Activated T-helper 17 cell treated with anti-CD3 and anti-CD28 coated beads, Interleukin-2, amount 50 U/mL, for 72 hours (primary cell): ENCODE measurements around the gene P2RX4. TPM values are rescaled to one million over a fixed set of nuclear protein-coding genes. Genes with fewer than 3 reads are reported as not detected.
"Not testable (repeated sequence)": the region's sequence is repeated elsewhere in the genome, so short reads cannot be mapped to it uniquely, and the experiment has no call there.

ENCODE experiments used
- ATAC-seq: fragments of 150-1000 bp; cut with Tn5 transposase; replicated peaks from 2 replicates; pipeline ENCODE4 v1.10.0; 2021; ENCODE audit warnings: mild to moderate bottlenecking, moderate library complexity
- H3K27ac Mint-ChIP-seq: one replicate; pipeline ENCODE4 v1.8.0; 2022; ENCODE audit warnings: mixed read lengths
- H3K27me3 Mint-ChIP-seq: one replicate; pipeline ENCODE4 v1.8.0; 2022; ENCODE audit warnings: mixed read lengths
- H3K36me3 Mint-ChIP-seq: one replicate; pipeline ENCODE4 v1.8.0; 2022; ENCODE audit warnings: low read depth, mild to moderate bottlenecking, mixed read lengths
- H3K4me1 Mint-ChIP-seq: one replicate; pipeline ENCODE4 v1.8.0; 2022; ENCODE audit warnings: mixed read lengths
- H3K4me3 Mint-ChIP-seq: one replicate; pipeline ENCODE4 v1.8.0; 2022; ENCODE audit warnings: mild to moderate bottlenecking, mixed read lengths
- H3K9me3 Mint-ChIP-seq: one replicate; pipeline ENCODE4 v1.8.0; 2022; ENCODE audit warnings: mixed read lengths
- total RNA-seq, 2 donors: library from RNA; stranded (reverse); gene quantifications; one replicate each; pipeline ENCODE4 v1.2.3, GENCODE V29; 2022

Gene P2RX4
- total RNA-seq, 2 donors from 2014 or later, result 31.6 to 45.3 TPM

DNA sequence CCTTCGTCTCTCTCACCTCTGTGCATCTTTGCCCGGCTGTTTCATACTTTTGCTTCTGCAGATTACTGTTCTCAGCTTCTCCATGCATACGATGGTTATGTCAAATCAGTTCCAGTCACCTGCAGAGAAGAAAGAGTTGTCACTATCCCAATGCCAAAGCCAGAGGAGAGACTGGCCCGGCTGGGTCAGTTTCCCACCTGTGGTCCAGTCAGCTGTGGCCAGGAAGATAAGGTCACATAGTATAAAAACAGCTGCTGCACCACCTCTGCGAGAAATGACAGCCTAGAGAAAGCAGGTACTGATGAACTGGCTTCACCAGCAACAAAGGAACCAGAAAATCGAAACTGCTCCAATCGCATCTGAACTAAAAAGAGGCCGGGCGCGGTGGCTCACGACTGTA is 6.4 kb upstream of the P2RX4 start:
- Mint-ChIP-seq H3K27ac (peak overlapping the region; percentile 0), H3K27me3 (no peaks in the 10 kb centered on the region), H3K4me3 (no peak overlapping the region), H3K36me3 (no peaks in the 10 kb centered on the region), H3K9me3 (no peaks in the 10 kb centered on the region), H3K4me1 (peaks cover 8% of the 10 kb centered on the region)
- no peak for ATAC-seq

DNA sequence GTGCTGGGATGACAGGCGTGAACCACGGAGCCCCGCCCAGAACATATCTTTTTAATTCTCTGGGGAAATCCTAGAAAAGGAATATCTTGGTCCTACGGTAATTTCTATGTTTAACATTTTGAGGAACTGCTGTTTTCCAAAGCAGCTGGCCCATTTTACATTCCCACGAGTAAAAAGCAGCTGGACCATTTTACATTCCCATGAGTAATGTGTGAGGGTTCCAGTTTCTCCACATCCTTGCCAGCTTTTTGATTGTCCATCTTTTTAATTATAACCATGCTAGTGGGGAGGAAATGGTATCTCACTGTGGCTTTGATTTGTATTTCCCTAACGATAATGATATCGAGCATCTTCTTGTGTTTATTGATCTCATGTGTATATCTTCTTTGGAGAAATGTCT is 4.4 kb upstream of the P2RX4 start:
- H3K27ac Mint-ChIP-seq, result no peak overlapping the region
- H3K27me3 Mint-ChIP-seq, result no peaks in the 10 kb centered on the region
- no peaks in the 10 kb centered on the region for H3K9me3 Mint-ChIP-seq
- peaks cover 8% of the 10 kb centered on the region for H3K4me1 Mint-ChIP-seq
- no peak overlapping the region for H3K4me3 Mint-ChIP-seq
- peaks cover under 1% of the 10 kb centered on the region for H3K36me3 Mint-ChIP-seq
- no peak for ATAC-seq

DNA sequence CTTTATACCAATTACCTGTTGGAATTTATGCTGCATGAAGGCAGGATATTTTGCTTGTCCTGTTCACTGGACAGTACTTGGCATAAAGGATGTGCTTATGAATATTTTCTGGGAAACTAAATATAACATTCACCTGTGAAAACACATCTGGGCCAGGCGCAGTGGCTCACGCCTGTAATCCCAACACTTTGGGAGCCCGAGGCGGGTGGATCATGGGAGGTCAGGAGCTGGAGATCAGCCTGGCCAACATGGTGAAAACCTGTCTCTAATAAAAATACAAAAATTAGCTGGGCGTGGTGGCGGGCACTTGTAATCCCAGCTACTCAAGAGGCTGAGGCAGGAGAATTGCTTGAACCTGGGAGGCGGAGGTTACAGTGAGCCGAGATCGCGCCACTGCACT is 1.4 kb upstream of the P2RX4 start:
- ATAC-seq, H3K27ac Mint-ChIP-seq, H3K4me1 Mint-ChIP-seq, H3K9me3 Mint-ChIP-seq, H3K27me3 Mint-ChIP-seq: not testable (repeated sequence)
- Mint-ChIP-seq H3K36me3 (peaks cover 29% of the 10 kb centered on the region), H3K4me3 (peak overlapping the region; percentile 90)

DNA sequence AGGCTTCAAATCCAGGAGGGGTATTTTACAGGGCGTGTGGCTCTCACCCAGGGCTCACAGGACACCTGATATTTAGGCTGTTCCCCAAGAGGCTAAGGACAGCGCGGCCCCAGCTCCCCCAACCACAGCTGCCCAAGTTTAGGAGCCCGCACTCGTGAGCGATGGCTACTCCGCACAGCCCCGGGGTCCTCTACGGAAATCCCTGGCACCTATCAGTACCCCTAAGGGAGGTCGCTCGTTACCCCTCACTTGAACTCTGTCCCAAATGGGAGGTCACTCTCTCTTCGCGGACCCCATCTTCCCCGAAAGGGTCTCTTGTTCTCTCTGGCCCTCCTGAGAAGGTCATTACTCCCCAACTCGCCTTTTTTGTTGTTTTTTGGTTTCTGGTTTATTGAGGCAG is 708 bp upstream of the P2RX4 start:
- H3K9me3 Mint-ChIP-seq, result no peaks in the 10 kb centered on the region
- no peak for ATAC-seq
- no peaks in the 10 kb centered on the region for H3K27me3 Mint-ChIP-seq
- peaks cover 35% of the 10 kb centered on the region for H3K36me3 Mint-ChIP-seq
- H3K4me3 Mint-ChIP-seq, result peak overlapping the region; percentile 90
- peaks cover 8% of the 10 kb centered on the region for H3K4me1 Mint-ChIP-seq
- H3K27ac Mint-ChIP-seq, result peak overlapping the region; percentile 48

DNA sequence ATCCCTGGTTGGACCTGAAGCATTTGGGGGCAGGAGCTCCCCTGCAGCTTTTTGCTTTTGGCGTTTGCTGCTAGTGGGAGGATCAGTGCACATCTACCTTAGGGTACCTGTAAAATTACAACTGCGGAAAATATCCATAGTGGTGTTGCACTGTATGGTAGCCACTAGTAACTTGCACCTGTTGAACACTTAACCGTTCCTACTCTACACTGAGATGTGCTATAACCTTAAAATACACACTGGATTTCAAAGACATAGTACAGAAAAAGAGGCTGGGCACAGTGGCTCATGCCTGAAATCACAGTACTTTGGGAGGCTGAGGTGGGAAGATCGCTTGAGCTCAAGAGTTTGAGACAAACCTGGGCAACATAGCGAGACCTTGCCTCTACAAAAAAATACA is 2.9 kb downstream of the P2RX4 start:
- Mint-ChIP-seq H3K27ac (no peak overlapping the region), H3K36me3 (peaks cover 70% of the 10 kb centered on the region), H3K4me3 (peak overlapping the region; percentile 55), H3K4me1 (peaks cover 9% of the 10 kb centered on the region), H3K27me3 (no peaks in the 10 kb centered on the region), H3K9me3 (no peaks in the 10 kb centered on the region)
- no peak for ATAC-seq

DNA sequence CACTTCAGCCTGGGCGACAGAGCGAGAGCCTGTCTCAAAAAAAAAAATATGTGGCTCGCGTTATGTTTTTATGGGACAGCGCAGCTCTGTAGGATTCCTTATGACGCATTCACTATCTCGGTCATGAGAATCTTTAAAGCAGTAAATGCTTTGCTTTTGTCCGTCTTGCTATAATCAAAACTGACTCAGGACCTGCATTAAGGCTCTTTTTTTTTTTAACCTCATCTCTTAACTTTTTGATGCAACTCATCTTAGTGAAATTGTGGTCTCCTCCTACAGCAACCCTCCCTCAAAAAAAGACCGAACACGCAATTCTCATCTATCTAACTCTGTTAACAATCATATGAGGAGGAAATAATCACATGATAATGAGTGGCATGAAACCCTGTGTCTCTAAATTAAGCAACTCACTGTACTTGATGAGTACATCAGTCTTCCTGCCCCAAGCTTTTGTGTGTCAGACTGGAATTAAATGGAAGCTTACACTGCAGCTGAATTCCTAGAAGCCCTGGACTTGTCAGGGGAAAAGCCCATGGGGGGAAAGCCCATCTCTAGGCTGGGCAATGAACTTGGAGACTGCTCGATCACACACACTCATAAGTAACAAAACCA is 4.3 kb downstream of the P2RX4 start:
- ATAC-seq, result peak; percentile 66
- Mint-ChIP-seq H3K27me3 (no peaks in the 10 kb centered on the region), H3K4me3 (peak overlapping the region; percentile 55), H3K4me1 (peaks cover 9% of the 10 kb centered on the region), H3K36me3 (peaks cover 84% of the 10 kb centered on the region), H3K9me3 (no peaks in the 10 kb centered on the region), H3K27ac (peak overlapping the region; percentile 73)

DNA sequence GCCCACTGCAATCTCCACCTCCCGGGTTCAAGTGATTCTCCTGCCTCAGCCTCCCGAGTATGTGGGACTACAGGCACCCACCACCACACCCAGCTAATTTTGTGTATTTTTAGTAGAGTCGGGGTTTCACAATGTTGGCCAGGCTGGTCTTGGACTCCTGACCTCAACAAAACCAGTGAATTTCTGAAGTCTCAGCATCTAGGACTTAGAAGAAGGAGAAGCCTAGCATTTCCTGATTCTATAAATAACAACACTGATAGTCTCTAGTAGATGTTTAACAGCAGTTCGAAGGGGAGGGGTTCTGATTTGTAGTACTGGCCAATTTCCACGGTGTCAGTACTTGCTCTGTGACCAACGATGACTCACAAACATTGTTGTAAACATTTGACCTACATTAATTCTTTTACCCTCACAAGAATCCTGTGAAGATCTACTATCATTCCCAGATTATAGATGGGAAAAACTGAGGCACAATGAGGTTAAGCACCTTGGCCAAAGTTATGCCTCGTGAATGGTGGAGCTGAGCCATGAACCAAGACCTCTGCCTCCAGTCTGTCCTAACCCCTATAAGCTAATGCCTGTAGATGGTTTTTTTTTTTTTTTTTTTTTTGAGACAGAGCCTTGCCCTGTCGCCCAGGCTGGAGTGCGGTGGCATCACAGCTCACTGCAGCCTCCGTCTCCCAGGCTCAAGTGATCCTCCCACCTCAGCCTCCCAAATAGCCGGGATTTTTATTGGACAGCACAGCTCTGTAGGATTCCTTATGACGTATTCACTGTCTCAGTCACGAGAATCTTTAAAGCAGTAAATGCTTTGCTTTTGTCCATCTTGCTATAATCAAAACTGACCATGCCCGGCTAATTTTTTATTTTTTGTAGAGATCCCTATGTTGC is 5.2 kb downstream of the P2RX4 start:
- Mint-ChIP-seq H3K9me3 (no peaks in the 10 kb centered on the region), H3K27ac (peak overlapping the region; percentile 73), H3K27me3 (no peaks in the 10 kb centered on the region), H3K36me3 (peaks cover 92% of the 10 kb centered on the region), H3K4me3 (peak overlapping the region; percentile 55), H3K4me1 (peaks cover 9% of the 10 kb centered on the region)
- ATAC-seq, result peak; percentile 52

DNA sequence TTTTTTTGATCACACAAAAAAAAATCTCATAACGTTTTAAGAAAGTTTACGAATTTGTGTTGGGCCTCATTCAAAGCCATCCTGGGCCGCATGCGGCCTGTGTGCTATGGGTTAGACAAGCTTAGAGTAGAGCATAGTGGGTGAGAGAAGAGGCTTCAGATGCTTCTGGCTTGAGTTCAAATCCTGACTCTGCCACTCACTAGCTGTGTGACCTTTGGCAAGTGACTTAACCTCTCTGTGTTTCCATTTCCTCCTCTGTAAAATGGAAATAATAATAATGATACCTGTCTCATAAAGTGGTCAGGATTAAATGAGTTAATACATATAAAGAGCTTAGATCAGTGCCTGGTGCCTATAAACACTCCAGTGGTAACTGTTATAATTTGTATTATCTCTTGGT is 6.2 kb downstream of the P2RX4 start:
- Mint-ChIP-seq H3K36me3 (peaks cover 95% of the 10 kb centered on the region), H3K27ac (peak overlapping the region; percentile 73), H3K4me3 (peak overlapping the region; percentile 55), H3K9me3 (no peaks in the 10 kb centered on the region), H3K4me1 (peaks cover 9% of the 10 kb centered on the region), H3K27me3 (no peaks in the 10 kb centered on the region)
- no peak for ATAC-seq

DNA sequence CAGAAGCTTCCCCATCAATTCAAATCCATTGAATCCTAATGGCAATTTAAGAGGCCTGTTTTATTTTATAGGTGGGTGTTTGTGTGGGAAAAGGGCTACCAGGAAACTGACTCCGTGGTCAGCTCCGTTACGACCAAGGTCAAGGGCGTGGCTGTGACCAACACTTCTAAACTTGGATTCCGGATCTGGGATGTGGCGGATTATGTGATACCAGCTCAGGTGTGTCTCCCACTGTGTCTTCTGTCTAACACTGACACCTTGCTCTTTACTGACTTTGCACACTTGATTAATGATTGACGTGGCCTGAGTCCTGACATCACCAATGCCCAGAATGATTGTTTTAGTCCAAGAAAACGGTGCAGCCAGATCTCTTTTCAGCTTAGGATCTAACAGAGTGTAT is 7.1 kb downstream of the P2RX4 start:
- Mint-ChIP-seq H3K4me1 (peaks cover 9% of the 10 kb centered on the region), H3K36me3 (peaks cover 97% of the 10 kb centered on the region)

DNA sequence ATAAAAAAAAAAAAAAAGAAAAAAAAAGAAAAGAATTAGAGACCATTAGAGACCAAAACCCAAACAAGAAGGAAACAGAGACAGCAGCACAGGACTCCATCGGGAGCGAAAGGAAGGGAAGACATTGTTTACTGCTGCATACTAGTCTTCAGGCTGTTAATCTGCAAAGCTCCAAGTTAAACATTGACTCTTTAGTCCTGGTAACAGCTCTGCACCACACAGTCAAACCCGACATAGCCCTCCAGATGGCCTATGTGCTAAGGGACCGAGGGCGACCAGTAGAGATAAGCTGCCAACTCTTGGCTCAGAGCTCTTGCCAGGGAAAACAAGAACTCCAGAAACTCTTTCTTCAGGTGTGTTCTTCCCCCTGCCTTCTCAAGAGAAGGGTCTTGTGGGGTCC is 7.8 kb downstream of the P2RX4 start:
- Mint-ChIP-seq H3K9me3 (no peaks in the 10 kb centered on the region), H3K4me1 (peaks cover 11% of the 10 kb centered on the region), H3K27ac (no peak overlapping the region), H3K27me3 (no peaks in the 10 kb centered on the region), H3K4me3 (no peak overlapping the region), H3K36me3 (peaks cover 97% of the 10 kb centered on the region)
- ATAC-seq, result no peak

More for the DNA sequence above, 7.1 kb downstream of the P2RX4 start:
- Mint-ChIP-seq H3K4me3 (no peak overlapping the region), H3K27me3 (no peaks in the 10 kb centered on the region), H3K9me3 (no peaks in the 10 kb centered on the region), H3K27ac (peak overlapping the region; percentile 47)
- ATAC-seq, result no peak

DNA sequence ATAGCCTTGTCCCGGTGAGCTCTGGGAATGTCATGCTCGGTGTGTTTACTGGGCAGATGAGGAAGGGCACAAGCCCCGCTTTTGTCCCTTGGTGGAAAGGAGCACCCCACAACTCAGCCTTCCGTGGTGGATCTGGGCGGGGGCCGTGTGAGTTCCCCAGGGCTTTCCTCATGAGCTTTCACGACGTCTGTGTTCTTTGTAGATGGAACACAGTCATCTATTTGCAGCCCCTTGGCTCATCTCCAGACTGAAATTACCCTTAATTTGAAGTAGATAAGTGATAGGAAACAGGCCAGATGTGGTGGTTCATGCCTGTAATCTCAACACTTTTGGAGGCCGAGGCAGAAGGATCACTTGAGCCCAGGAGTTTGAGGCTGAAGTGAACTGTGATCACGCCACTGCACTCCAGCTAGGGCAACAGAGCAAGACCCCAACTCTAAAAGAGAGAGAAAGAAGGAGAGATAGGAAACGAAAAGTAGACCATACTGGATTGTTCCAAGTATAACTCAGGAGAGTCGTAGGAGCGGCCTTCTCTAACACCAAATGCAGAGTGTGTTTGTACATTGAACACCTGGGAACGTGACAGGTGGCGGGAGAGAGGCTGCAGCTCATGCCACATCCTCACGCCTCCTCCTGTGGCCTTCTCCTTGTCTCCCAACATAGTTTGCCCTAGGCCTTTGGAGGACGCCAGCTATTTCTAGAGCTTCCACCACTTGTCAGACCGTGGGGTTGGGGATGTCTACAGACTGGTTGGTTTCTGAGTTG is 8.8 kb downstream of the P2RX4 start:
- Mint-ChIP-seq H3K4me1 (peaks cover 17% of the 10 kb centered on the region), H3K9me3 (no peaks in the 10 kb centered on the region), H3K36me3 (peaks cover 98% of the 10 kb centered on the region), H3K27me3 (no peaks in the 10 kb centered on the region), H3K27ac (peak overlapping the region; percentile 76), H3K4me3 (no peak overlapping the region)
- no peak for ATAC-seq

DNA sequence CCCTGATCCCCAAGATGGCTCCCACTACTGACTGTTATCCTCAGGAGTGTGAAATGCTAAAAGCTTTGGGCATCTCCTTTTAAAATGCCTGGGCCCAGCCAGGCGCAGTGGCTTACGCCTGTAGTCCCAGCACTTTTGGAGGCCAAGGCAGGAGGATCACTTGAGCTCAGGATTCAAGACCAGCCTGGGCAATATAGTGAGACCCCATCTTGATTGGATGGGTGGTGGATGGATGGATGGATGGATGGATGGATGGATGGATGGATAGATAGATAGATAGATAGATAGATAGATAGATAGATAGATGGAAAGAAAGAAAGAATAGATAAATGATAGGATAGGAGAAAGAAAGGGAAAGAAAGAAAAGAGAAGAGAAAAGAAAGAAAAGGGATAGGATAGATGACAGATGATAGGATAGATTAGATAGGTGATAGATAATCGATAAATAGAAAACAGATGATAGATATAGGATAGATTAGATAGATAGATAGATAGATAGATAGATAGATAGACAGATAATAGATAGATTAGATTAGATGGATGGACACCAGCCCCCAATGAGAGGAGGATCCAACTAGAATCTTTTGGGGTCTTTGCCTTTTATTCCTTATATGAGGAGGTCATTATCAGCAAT is 9.5 kb downstream of the P2RX4 start:
- Mint-ChIP-seq H3K36me3 (peaks cover 97% of the 10 kb centered on the region), H3K9me3 (no peaks in the 10 kb centered on the region), H3K27ac (peak overlapping the region; percentile 1), H3K27me3 (no peaks in the 10 kb centered on the region), H3K4me1 (peaks cover 17% of the 10 kb centered on the region), H3K4me3 (no peak overlapping the region)
- ATAC-seq, result no peak

DNA sequence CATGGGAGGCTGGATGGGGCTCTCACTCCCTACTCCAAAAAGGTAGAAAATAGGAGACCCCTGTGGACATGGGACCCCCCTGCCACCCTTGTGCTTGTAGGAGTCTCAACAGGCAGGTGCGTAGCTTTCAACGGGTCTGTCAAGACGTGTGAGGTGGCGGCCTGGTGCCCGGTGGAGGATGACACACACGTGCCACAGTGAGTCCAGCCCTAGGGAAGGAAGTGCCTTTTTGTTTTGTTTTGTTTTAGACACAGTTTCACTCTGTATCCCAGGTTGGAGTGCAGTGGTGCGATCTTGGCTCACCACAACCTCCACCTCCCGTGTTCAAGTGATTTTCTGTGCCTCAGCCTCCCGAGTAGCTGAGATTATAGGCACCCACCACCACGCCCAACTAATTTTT is 12.9 kb downstream of the P2RX4 start:
- peak overlapping the region; percentile 79 for H3K4me3 Mint-ChIP-seq
- no peaks in the 10 kb centered on the region for H3K27me3 Mint-ChIP-seq
- no peaks in the 10 kb centered on the region for H3K9me3 Mint-ChIP-seq
- peak overlapping the region; percentile 91 for H3K27ac Mint-ChIP-seq
- peaks cover 92% of the 10 kb centered on the region for H3K36me3 Mint-ChIP-seq
- peaks cover 18% of the 10 kb centered on the region for H3K4me1 Mint-ChIP-seq
- peak; percentile 33 for ATAC-seq
